Measurements from ENCODE around the gene TMUB2. TPM values are rescaled to one million over a fixed set of nuclear protein-coding genes. Genes with fewer than 3 reads are reported as not detected.

The TMUB2 gene
- total and polyA plus RNA-seq, 10 donors, result 26.8 to 59.0 (median 43.6) TPM

- no peak for DNase-seq
- peaks cover 15 to 55% (median 31%) of the 10 kb centered on the region in 6 donors for H3K4me1 ChIP-seq
- TF ChIP-seq POLR2A (IDR thresholded peaks at IDR 0.05), result no peak
- no peak for TF ChIP-seq POLR2AphosphoS5 (IDR thresholded peaks at IDR 0.05)
- H3K27ac ChIP-seq, result no peak overlapping the region
- intact Hi-C loops (cut with DNase I; ENCODE audit: low total_unique reads), result no loop called here
- peaks cover 0 to 42% (median 27%) of the 10 kb centered on the region in 6 donors for H3K36me3 ChIP-seq
- H3K27me3 ChIP-seq (replicated peaks in 1 of 7), result no peaks in the 10 kb centered on the region
- no peak overlapping the region for H3K4me3 ChIP-seq
- no peaks in the 10 kb centered on the region for H3K9me3 ChIP-seq
- WGBS, 5 donors, result 85 to 94% (median 93%) methylated on average over 2 of the region's 2 CpGs
Measured at GRCh38 chr17:44183024-44183423, 3.7 kb upstream of the TMUB2 start.

- H3K36me3 ChIP-seq, result peaks cover 0 to 36% (median 21%) of the 10 kb centered on the region in 6 donors
- no peak overlapping the region for H3K27ac ChIP-seq
- H3K4me1 ChIP-seq, result peaks cover 21 to 68% (median 43%) of the 10 kb centered on the region in 6 donors
- 89 to 92% (median 91%) methylated on average over 8 of the region's 8 CpGs for WGBS, 5 donors
- no peak for DNase-seq
- TF ChIP-seq POLR2A (IDR thresholded peaks at IDR 0.05) (no peak), POLR2AphosphoS5 (IDR thresholded peaks at IDR 0.05) (no peak)
- TF ChIP-seq, protein P1, sequence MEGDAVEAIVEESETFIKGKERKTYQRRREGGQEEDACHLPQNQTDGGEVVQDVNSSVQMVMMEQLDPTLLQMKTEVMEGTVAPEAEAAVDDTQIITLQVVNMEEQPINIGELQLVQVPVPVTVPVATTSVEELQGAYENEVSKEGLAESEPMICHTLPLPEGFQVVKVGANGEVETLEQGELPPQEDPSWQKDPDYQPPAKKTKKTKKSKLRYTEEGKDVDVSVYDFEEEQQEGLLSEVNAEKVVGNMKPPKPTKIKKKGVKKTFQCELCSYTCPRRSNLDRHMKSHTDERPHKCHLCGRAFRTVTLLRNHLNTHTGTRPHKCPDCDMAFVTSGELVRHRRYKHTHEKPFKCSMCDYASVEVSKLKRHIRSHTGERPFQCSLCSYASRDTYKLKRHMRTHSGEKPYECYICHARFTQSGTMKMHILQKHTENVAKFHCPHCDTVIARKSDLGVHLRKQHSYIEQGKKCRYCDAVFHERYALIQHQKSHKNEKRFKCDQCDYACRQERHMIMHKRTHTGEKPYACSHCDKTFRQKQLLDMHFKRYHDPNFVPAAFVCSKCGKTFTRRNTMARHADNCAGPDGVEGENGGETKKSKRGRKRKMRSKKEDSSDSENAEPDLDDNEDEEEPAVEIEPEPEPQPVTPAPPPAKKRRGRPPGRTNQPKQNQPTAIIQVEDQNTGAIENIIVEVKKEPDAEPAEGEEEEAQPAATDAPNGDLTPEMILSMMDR (IDR thresholded peaks at IDR 0.05 in 8 of 11, conservative IDR thresholded peaks at IDR 0.05 in 3 of 11), result no peak
- H3K4me3 ChIP-seq, result no peak overlapping the region
- intact Hi-C loops (cut with DNase I; ENCODE audit: low total_unique reads), result no loop called here
- no peaks in the 10 kb centered on the region for H3K27me3 ChIP-seq (replicated peaks in 1 of 7)
- no peaks in the 10 kb centered on the region for H3K9me3 ChIP-seq
Measured at GRCh38 chr17:44184212-44184810, 2.5 kb upstream of the TMUB2 start.

- Histone ChIP-seq H3K27me3 (replicated peaks in 1 of 7) (no peaks in the 10 kb centered on the region), H3K4me1 (peaks cover 21 to 77% (median 52%) of the 10 kb centered on the region in 6 donors), H3K27ac (peak overlapping the region; percentile 96 to 100 (median 98)), H3K36me3 (peaks cover 0 to 53% (median 39%) of the 10 kb centered on the region in 6 donors), H3K4me3 (peak overlapping the region; percentile 66 to 83 (median 79)), H3K9me3 (no peaks in the 10 kb centered on the region)
- TF ChIP-seq, protein P1 (IDR thresholded peaks at IDR 0.05 in 8 of 11, conservative IDR thresholded peaks at IDR 0.05 in 3 of 11), result no peak
- TF ChIP-seq POLR2A (IDR thresholded peaks at IDR 0.05), result no peak
- TF ChIP-seq POLR2AphosphoS5 (IDR thresholded peaks at IDR 0.05), result no peak
- intact Hi-C loops (cut with DNase I; ENCODE audit: low total_unique reads), result no loop called here
- peak; percentile 92 for DNase-seq
- WGBS, 5 donors, result 2 to 4% (median 2%) methylated on average over 23 to 32 of the region's 32 CpGs
Measured at GRCh38 chr17:44187131-44187899, 543 bp downstream of the TMUB2 start.

DNA sequence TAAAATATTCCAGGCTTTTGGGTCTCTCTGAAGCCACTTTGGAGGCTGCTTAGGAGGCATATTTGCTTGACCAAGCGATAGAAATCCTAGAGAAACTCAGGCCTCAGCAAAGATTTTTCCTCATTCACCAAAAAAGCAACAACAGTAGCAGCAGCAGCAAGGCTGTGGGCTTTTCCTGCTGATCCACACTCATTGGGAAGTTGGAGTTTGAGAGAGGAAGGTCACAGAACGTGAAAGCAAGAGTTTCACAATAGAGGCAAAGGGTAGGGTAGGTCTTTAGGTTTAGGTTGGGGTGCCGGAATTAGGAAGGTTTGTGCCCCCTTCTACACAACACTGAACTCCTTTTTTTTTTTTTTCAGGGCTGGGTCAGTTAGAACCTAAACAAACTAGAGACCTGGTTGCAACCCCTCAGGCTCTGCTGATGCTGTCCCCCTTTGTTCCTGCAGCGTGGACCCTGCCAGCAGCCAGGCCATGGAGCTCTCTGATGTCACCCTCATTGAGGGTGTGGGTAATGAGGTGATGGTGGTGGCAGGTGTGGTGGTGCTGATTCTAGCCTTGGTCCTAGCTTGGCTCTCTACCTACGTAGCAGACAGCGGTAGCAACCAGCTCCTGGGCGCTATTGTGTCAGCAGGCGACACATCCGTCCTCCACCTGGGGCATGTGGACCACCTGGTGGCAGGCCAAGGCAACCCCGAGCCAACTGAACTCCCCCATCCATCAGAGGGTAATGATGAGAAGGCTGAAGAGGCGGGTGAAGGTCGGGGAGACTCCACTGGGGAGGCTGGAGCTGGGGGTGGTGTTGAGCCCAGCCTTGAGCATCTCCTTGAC is 2.0 kb downstream of the TMUB2 start:
- H3K27ac ChIP-seq, result peak overlapping the region in 5 of 8 donors; percentile 20 to 100 (median 97)
- H3K4me3 ChIP-seq, result peak overlapping the region in 4 of 8 donors; percentile 66 to 83 (median 79)
- TF ChIP-seq, protein P1 (IDR thresholded peaks at IDR 0.05 in 8 of 11, conservative IDR thresholded peaks at IDR 0.05 in 3 of 11), result no peak
- TF ChIP-seq POLR2AphosphoS5 (IDR thresholded peaks at IDR 0.05) (peak in 1 of 3 donors; percentile 33), POLR2A (IDR thresholded peaks at IDR 0.05) (no peak)
- 81 to 92% (median 88%) methylated on average over 9 to 12 of the region's 12 CpGs for WGBS, 5 donors
- intact Hi-C loops (cut with DNase I; ENCODE audit: low total_unique reads), result no loop called here
- H3K4me1 ChIP-seq, result peaks cover 21 to 77% (median 56%) of the 10 kb centered on the region in 6 donors
- H3K27me3 ChIP-seq (replicated peaks in 1 of 7), result no peaks in the 10 kb centered on the region
- no peak for DNase-seq
- peaks cover 0 to 53% (median 46%) of the 10 kb centered on the region in 6 donors for H3K36me3 ChIP-seq
- no peaks in the 10 kb centered on the region for H3K9me3 ChIP-seq

Measured in spleen (tissue), 11 donors.